ENCODE data around the gene LDLRAD4.

Gene LDLRAD4

DNA sequence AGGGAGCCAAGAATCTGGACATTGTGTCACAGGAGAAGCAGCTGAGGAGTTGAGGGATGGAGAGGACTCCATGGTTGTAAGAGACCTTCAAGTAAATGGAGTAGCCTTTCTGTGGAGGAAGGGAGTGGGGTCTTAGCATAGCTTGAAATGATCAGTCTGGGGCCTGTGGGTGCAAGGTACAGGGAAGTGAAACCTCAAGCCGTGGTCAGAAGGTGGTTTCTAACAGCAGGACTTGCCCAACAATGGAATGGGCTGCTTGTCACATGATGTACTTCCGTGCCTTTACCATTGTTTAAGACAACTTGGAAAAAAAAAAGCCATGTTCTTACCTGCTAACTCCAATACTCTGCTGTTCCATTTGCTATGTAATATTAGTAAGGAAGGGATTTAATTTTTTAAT lies 140.7 kb downstream of the LDLRAD4 start:
- TF ChIP-seq GATA3 (IDR thresholded peaks at IDR 0.05; ENCODE audit: low read depth, low read length) = no peak
- TF ChIP-seq GATA2 (IDR thresholded peaks at IDR 0.05; ENCODE audit: low read depth, low read length) = no peak

DNA sequence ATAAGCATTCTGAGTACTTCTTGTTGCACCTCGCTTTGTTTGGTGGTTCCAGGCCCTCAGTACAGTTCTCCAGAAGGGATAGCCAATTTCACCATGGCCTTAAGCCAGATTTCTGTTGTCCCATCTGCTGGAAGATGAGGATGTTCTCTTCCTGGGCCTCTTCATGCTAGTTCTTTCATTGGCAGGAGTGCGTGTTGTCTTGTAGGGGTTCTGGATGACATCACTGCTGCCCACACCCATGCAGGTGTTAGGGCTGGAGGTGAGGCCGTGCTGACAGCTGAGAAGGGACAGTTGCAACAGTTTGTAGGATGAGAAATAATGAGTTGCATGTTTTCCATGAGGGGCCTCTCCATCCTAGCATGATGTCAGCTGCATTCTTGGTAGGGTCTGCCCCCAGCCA lies 142.9 kb downstream of the LDLRAD4 start:
- TF ChIP-seq GATA2 (IDR thresholded peaks at IDR 0.05; ENCODE audit: low read depth, low read length) = no peak
- no peak for TF ChIP-seq GATA3 (IDR thresholded peaks at IDR 0.05; ENCODE audit: low read depth, low read length)

DNA sequence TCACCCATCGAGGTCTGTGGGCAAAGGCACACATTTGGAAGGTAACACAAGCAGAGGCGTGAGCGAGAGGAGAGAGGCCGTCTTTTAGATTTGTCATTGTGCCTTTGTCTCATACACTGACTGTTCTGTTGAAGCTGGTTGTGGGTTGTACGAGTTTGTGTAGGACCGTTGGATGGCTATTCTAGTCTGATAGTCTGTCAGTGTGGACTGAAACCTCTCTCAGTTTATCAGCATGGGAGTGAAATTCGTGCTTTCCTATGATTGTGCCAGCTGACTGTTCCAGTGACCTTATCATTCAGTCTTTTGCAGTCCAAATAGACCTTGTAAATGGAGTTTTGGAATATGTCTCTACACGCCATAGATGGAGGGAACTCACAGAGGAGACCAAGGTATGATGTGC lies 143.5 kb downstream of the LDLRAD4 start:
- TF ChIP-seq GATA2 (IDR thresholded peaks at IDR 0.05; ENCODE audit: low read depth, low read length) (no peak), GATA3 (IDR thresholded peaks at IDR 0.05; ENCODE audit: low read depth, low read length) (no peak)

DNA sequence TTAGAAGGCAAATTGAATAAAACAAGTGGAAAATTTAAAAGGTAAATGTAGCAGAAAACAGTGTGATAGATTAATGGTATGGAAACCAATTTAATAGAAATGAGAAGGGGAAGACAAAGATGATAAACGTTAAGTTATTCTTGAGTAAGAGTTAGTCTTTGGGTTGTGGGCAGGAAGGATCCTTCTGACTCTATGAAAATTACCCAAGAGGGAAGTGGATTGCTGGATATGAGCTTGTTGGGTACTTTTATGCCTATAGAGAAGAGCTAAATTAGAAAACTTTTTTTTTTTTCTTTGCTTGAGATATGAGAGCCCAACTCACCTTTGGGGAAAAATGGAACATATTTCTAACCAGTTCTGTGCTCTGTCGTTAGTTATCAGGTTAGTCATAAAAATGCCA lies 144.0 kb downstream of the LDLRAD4 start:
- TF ChIP-seq GATA3 (IDR thresholded peaks at IDR 0.05; ENCODE audit: low read depth, low read length) (no peak), GATA2 (IDR thresholded peaks at IDR 0.05; ENCODE audit: low read depth, low read length) (no peak)

DNA sequence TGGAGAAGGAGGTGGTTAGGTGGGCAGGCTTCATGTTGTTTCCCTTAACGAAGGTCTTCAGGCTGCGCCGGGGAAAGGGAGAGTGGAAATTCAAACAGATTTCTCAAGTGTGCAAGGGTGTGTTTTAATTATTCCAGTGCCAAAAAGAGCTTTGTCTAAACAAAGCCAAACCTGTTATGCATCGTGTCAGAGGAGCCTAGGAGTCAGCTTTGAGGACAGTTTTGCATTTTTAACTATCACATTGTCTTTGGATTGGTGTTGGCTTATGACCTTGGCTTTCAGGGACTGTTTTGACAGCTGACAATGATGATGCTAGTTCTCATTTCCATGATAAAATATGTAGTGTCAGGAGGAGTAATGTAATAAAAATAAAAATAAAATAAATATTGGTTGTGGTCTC lies 144.8 kb downstream of the LDLRAD4 start:
- no peak for TF ChIP-seq GATA3 (IDR thresholded peaks at IDR 0.05; ENCODE audit: low read depth, low read length)
- TF ChIP-seq GATA2 (IDR thresholded peaks at IDR 0.05; ENCODE audit: low read depth, low read length) = no peak

DNA sequence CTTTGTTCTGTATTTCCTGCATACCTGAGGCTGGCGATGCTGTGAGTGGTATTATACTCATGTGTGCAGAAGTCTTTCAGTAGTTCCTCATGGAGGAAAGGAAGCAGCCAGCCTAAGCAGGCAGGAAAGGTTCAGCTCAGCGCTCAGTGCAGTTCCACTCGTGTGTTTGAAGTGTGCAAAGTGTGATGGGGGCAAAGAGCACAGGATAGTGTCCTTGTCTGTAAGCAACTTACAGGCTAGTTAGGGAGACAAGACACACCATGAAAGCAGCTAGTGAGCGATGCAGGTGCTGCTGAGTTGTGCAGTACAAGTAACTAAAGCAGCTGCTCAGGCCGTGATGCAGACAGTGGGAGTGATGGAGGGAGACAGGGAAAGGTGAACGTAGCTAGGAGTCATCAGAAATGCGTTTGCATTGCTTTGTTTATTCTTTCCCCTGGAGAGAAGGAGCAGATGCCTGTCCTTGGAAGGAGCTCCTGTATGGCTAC lies 146.2 kb downstream of the LDLRAD4 start:
- TF ChIP-seq GATA3 (IDR thresholded peaks at IDR 0.05; ENCODE audit: low read depth, low read length) (no peak), GATA2 (IDR thresholded peaks at IDR 0.05; ENCODE audit: low read depth, low read length) (no peak)

DNA sequence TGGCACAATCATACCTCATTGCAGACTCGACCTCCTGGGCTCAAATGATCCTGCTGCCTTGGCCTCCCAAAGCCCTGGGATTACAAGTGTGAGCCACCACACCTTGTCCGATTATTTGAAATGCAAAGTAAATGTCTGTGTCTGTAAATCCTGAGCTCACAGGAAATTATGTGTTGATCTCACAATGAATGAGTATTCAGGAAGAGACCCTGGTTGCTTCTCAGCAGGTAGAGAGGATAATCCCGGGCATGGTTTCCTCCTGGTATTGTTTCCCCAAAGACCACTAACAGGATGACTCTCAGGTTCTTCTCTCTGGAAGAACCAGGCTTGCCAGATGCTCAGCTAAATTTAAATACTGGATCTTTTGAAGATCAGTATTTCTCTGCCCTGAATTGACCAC lies 147.6 kb downstream of the LDLRAD4 start:
- TF ChIP-seq GATA2 (IDR thresholded peaks at IDR 0.05; ENCODE audit: low read depth, low read length) = no peak
- TF ChIP-seq GATA3 (IDR thresholded peaks at IDR 0.05; ENCODE audit: low read depth, low read length) = no peak

DNA sequence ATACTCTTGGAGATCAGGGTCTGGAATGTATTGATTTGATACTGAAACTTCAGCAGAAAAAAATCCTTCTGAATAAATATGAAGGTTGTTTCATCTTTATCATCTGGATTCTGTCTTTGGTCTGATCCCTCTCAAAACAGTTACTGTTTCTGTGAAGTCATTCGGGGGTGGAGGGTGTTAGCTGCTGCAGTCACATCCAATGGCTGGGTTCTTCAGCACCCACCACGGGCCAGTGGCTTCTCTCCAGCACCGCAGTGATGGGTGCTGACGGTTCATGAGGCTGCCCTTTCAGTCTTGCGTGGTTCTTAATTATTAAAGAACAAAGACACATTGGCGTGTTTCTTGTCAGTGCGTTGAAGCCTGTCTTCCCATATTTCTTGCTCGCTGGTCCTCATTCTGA lies 148.0 kb downstream of the LDLRAD4 start:
- no peak for TF ChIP-seq GATA3 (IDR thresholded peaks at IDR 0.05; ENCODE audit: low read depth, low read length)
- no peak for TF ChIP-seq GATA2 (IDR thresholded peaks at IDR 0.05; ENCODE audit: low read depth, low read length)

DNA sequence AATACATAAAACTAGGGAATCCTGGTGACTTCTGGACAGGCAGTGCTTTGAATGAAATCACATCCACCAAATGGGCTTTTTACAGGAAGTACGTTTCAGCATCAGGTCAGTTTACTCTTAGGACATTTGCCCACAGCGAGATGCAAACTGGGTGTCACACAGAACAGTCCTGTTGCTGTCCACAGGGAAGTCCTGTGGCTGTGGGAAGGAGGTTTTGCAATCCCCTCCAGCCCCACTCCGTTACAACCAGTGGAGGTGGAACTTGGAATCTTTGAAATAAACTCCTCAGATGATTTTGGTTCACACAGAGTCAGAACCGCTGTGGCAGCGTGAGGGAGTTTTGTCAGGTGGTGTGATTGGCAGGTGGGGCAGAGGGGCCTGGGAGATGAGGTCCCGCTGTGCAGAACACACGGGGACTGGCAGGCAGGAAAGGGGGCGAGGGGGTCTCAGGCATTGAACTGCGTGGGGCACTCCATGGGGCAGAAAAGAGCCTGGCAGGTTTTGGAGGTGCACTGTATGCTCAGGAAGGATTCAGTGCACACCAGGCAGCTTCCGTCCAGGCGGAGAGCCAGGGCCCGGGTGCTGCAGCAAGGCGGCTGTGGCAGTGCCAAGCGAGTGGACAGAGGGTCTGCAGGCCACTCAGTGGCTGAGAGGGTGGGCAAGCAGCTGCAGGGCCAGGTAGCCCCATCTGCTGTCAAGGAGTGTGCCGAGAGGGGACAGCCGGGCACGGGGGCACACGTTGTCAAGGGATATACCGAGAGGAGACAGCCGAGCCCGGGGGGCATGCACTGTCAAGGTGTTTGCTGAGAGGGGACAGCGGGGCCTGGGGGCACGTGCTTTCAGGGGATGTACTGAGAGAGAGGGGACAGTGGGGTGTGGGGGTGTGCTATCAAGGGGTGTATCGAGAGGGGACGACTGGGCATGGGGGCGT lies 148.7 kb downstream of the LDLRAD4 start:
- TF ChIP-seq GATA2 (IDR thresholded peaks at IDR 0.05; ENCODE audit: low read depth, low read length) (no peak), GATA3 (IDR thresholded peaks at IDR 0.05; ENCODE audit: low read depth, low read length) (no peak)

DNA sequence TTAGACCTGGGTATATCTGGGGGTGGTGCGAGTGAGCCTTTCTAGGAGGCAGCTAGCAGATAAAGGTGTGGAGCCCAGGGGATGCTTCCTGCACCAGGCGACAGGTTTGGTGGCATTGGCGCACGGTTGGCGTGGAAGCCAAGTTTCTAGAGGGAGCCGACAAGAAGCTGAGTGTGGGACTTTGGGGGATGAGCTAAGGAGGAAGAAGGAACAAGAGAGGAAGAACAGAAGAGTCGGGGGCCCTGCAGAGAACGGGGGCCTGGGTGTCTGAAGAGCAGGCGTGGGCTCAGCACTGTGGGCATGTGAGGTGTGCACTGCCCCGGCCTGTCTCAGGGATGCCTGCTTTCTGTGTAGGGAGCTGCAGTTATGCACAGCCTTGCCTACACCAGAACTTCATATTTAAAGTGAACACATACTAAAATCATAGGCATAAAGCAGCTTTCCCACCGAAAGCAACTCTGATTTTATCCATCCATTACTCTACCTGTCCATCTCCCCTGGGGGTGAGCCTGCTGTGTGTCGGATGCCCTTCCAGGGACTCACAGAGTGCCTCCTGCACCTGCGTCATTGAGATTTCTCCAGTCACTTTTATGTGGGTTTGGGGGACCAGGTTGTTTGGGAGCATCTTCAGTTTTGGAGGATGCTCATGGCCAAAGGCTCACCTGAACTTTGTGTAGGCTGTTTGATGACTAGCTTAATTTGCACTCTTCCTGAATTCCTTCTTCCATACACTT lies 149.7 kb downstream of the LDLRAD4 start:
- TF ChIP-seq GATA3 (IDR thresholded peaks at IDR 0.05; ENCODE audit: low read depth, low read length) = no peak
- no peak for TF ChIP-seq GATA2 (IDR thresholded peaks at IDR 0.05; ENCODE audit: low read depth, low read length)

DNA sequence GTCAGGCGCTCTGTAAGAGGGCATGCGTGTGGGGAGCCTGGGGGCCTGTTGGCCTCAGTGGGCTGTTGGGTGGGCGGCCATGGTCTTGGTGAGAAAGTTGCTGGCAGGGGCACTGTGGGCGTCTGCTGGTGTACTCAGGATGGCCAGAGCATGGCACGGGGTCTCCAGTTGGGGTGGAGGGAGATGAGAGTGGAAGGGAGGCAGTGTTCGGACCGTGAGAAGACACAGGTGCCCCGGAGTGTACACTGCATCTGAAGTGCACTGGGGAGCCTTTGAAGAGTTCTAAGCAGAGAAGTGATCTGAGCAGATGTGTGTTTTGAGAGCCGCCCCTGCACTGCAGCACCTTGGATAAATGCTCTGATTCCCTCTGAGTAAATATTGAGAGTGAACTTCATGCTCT lies 150.8 kb downstream of the LDLRAD4 start:
- TF ChIP-seq GATA3 (IDR thresholded peaks at IDR 0.05; ENCODE audit: low read depth, low read length) (no peak), GATA2 (IDR thresholded peaks at IDR 0.05; ENCODE audit: low read depth, low read length) (no peak)

DNA sequence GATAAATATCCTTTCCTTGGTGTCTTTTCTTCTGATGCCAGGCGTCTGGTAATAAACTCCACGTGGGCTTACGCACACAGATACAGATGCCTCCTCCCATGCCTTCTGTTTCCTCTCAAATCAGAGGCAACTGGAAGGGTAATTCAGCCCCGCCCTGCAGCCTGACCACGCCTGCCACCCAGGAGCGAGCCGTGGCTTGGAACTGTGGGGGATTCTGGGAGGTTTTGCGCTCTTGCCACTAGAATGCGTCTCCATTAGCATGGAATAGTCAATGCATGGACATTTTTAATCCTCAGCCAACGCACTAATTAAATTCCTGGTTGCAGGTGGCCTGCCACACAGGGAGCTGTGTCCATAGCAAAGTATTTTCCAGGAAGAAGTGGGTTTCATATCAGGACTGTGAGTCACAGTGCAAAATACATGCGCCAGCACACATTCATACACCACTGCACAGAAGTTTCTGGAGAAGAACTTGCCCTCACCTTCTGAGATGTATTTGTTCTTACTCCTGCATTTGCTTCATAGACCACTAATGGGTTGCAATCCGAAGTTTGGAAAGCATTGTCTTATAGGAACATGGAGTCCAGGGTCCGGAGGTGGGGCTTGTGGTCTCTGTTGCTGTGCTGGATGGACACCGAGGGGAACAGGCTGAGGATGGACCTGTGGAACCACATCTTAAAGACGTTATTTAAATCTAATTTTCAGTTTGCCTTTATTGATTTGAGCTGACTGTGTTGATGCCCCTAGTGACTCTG lies 151.4 kb downstream of the LDLRAD4 start:
- no peak for TF ChIP-seq GATA3 (IDR thresholded peaks at IDR 0.05; ENCODE audit: low read depth, low read length)
- TF ChIP-seq GATA2 (IDR thresholded peaks at IDR 0.05; ENCODE audit: low read depth, low read length) = no peak

DNA sequence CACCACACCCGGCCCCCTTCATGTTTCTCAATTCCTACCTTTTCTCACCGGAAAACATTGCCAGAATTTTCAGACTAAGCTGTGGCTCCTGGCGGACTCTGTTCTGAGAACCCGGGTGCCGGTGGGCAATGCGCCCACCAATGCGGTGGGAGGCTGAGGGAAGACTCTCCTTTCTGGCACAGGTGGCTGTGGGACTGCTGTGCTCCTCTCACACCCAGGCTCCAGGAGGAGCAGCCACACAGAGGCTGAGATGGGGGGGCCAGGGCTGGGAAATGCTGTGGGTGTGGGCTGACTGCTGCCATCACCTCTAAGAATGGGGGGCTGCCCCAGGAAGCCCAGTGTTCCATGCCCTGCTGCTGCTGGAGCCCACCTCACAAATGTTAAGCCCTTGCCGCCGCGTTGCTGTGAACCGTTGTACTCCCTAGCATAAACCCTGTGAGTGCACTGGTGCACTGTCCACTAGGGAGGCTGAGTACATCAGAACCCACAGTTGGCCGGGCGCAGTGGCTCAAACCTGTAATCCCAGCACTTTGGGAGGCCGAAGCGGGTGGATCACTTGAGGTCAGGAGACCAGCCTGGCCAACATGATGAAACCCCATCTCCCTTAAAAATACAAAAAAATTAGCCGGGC lies 152.6 kb downstream of the LDLRAD4 start:
- TF ChIP-seq GATA2 (IDR thresholded peaks at IDR 0.05; ENCODE audit: low read depth, low read length) (no peak), GATA3 (IDR thresholded peaks at IDR 0.05; ENCODE audit: low read depth, low read length) (no peak)
